MCF 10A (cell line): ENCODE results near the gene C3orf22. TPM values are rescaled to one million over a fixed set of nuclear protein-coding genes. Genes with fewer than 3 reads are reported as not detected.
"Not testable (repeated sequence)": the region's sequence is repeated elsewhere in the genome, so short reads cannot be mapped to it uniquely, and the experiment has no call there.

Experiments used
- BruUV-seq: library from RNA; stranded (reverse); fragments of 400-500 nt; replicated peaks from 2 replicates; lab custom pipeline; 2021; lab: Mats Ljungman, UMichigan
- CTCF ChIA-PET: fragments of 300-600 bp; sonication (Branson Sonifier 250); formaldehyde crosslinking; extraction: SDS; loops from one replicate; lab custom pipeline; 2021; ENCODE audit warnings: antibody characterized with exemption, inconsistent platforms; lab: Yijun Ruan, JAX
- POLR2A ChIA-PET: fragments of 300-600, 350-650 bp; sonication (Branson Sonifier 250); formaldehyde crosslinking; extraction: SDS; loops from one replicate; lab custom pipeline; 2020; ENCODE audit warnings: antibody characterized with exemption, inconsistent platforms; lab: Yijun Ruan, JAX
- DNase-seq: peaks from one replicate; pipeline ENCODE4 v3.0.0-alpha.2; 2018; ENCODE audit not compliant: unreplicated experiment
- H3K27ac Mint-ChIP-seq: one replicate; pipeline ENCODE4 v1.8.0; 2022; ENCODE audit warnings: mild to moderate bottlenecking, low read depth, mixed read lengths; ENCODE audit not compliant: unreplicated experiment
- H3K27me3 Mint-ChIP-seq: one replicate; pipeline ENCODE4 v1.8.0; 2022; ENCODE audit warnings: mixed read lengths; ENCODE audit not compliant: insufficient read depth, unreplicated experiment
- H3K36me3 Mint-ChIP-seq: one replicate; pipeline ENCODE4 v1.8.0; 2022; ENCODE audit warnings: mild to moderate bottlenecking, moderate library complexity, mixed read lengths; ENCODE audit not compliant: insufficient read depth, unreplicated experiment
- H3K4me1 Mint-ChIP-seq: one replicate; pipeline ENCODE4 v1.8.0; 2022; ENCODE audit warnings: mixed read lengths; ENCODE audit not compliant: insufficient read depth, unreplicated experiment
- H3K4me3 Mint-ChIP-seq: one replicate; pipeline ENCODE4 v1.8.0; 2022; ENCODE audit warnings: mild to moderate bottlenecking, moderate library complexity, mixed read lengths; ENCODE audit not compliant: unreplicated experiment
- H3K9me3 Mint-ChIP-seq: one replicate; pipeline ENCODE4 v1.8.0; 2022; ENCODE audit warnings: mixed read lengths; ENCODE audit not compliant: unreplicated experiment
- CTCF ChIP-seq: fragments of 200-600 bp; IDR thresholded peaks from one replicate; pipeline ENCODE4 v1.8.0; 2022; ENCODE audit warnings: antibody characterized with exemption, mild to moderate bottlenecking; ENCODE audit not compliant: unreplicated experiment
- intact Hi-C: fragments of 100-400 bp; cut with micrococcal nuclease; formaldehyde crosslinking; loops from 2 replicates; pipeline ENCODE4 v1.14.1; 2022
- total RNA-seq: library from RNA; stranded (reverse); gene quantifications from 2 replicates; pipeline ENCODE4 v1.2.3, GENCODE V29; 2022

Gene C3orf22
- total RNA-seq, 1 experiment from 2014 or later, result not detected

DNA sequence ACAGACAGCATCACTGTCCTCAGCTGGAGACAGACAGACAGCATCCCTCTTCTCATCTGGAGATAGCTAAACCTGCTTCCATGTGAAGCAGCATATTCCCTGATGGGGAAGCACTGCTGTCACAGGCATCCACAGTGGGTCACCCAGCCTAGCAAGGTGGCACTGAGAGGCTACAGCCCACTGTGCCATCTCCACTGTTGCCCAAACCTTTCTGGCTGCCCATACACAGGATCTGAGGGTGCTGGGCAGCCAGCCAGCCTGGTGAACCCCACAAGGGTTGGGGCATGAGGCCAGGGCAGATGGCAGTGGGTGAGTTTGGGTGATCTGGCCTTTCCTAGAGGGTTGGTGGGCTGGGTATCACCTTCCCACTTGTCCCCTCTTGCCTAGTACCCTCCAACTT lies 23.1 kb downstream of the C3orf22 start:
- no TSS peak for BruUV-seq
- Mint-ChIP-seq H3K27me3 (peaks cover 75% of the 10 kb centered on the region), H3K9me3 (no peaks in the 10 kb centered on the region), H3K36me3 (no peaks in the 10 kb centered on the region), H3K4me1 (peaks cover 10% of the 10 kb centered on the region), H3K27ac (no peak overlapping the region), H3K4me3 (no peak overlapping the region)
- intact Hi-C loops, result no loop called here
- ChIA-PET POLR2A (no interaction called here), CTCF (interaction anchor here (0.7 to 1.0 kb wide), 2 partner anchors 13 to 1013 kb away, joined by 3 read pairs; no protein-coding TSS in a partner anchor)
- no peak for DNase-seq
- no peak for TF ChIP-seq CTCF

DNA sequence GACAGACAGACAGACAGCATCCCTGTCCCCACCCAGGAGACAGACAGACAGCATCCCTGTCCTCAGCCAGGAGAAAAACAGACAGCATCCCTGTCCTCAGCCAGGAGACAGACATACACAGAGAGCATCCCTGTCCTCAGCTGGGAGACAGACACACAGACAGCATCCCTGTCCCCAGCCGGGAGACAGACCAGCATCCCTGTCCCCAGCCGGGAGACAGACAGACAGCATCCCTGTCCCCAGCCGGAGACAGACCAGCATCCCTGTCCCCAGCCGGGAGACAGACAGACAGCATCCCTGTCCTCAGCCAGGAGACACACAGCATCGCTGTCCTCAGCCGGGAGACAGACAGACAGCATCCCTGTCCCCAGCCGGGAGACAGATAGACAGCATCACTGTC lies 24.0 kb downstream of the C3orf22 start:
- H3K36me3 Mint-ChIP-seq, H3K4me1 Mint-ChIP-seq, H3K27ac Mint-ChIP-seq, DNase-seq, BruUV-seq, intact Hi-C loops, H3K9me3 Mint-ChIP-seq, H3K4me3 Mint-ChIP-seq: not testable (repeated sequence)
- ChIA-PET POLR2A (interaction anchor here (0.7 kb wide), 1 partner anchor 20 kb away, joined by 3 read pairs; no protein-coding TSS in a partner anchor), CTCF (interaction anchor here (1.0 kb wide), 1 partner anchor 12 kb away, joined by 3 read pairs; no protein-coding TSS in a partner anchor)
- H3K27me3 Mint-ChIP-seq, result peaks cover 68% of the 10 kb centered on the region

DNA sequence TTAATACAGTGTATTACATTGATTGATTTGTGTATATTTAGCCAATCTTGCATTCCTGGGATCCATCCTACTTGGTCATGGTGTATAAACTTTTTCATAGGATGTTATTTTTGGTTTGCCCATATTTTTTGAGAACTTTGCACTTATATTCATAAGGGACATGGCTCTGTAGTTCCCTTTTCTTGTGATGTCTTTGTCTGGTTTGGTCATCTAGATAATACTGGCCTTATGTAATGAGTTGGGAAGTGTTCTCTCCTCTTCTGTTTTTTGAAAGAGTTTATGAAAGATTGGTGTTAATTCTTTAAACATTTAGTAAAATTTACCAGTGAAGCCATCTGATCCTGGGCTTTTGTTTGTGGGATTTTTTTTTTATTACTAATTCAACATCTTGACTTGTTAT lies 25.2 kb downstream of the C3orf22 start:
- H3K4me3 Mint-ChIP-seq, result no peak overlapping the region
- ChIA-PET CTCF (no interaction called here), POLR2A (no interaction called here)
- intact Hi-C loops, result no loop called here
- DNase-seq, result no peak
- no peaks in the 10 kb centered on the region for H3K36me3 Mint-ChIP-seq
- H3K27me3 Mint-ChIP-seq, result peaks cover 62% of the 10 kb centered on the region
- no peak overlapping the region for H3K27ac Mint-ChIP-seq
- no peaks in the 10 kb centered on the region for H3K9me3 Mint-ChIP-seq
- no TSS peak for BruUV-seq
- TF ChIP-seq CTCF, result no peak
- H3K4me1 Mint-ChIP-seq, result no peaks in the 10 kb centered on the region

DNA sequence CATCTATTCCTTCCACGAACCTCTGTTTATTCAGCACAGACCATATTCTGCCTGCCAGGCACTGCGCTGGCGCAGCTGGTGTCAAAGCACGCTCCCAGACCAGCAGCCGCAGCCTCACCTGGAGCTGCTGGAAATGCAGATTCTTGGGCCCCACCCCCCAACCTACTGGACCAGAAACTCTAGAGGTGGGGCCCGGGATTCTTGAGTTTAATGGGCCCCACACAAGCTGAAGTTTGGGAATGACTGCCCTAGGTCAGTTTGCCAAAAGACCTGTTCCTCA lies 27.7 kb downstream of the C3orf22 start:
- Mint-ChIP-seq H3K9me3 (no peaks in the 10 kb centered on the region), H3K4me1 (no peaks in the 10 kb centered on the region), H3K4me3 (no peak overlapping the region), H3K36me3 (no peaks in the 10 kb centered on the region), H3K27ac (no peak overlapping the region), H3K27me3 (peaks cover 46% of the 10 kb centered on the region)
- no peak for TF ChIP-seq CTCF
- no TSS peak for BruUV-seq
- ChIA-PET POLR2A (no interaction called here), CTCF (interaction anchor here (0.9 kb wide), 1 partner anchor 12 kb away, joined by 3 read pairs; no protein-coding TSS in a partner anchor)
- DNase-seq, result no peak
- intact Hi-C loops, result no loop called here
